ENCODE data around the gene MIA3.
A peak's percentile ranks its signal among the peaks of the same experiment; 100 is the strongest.

DNA sequence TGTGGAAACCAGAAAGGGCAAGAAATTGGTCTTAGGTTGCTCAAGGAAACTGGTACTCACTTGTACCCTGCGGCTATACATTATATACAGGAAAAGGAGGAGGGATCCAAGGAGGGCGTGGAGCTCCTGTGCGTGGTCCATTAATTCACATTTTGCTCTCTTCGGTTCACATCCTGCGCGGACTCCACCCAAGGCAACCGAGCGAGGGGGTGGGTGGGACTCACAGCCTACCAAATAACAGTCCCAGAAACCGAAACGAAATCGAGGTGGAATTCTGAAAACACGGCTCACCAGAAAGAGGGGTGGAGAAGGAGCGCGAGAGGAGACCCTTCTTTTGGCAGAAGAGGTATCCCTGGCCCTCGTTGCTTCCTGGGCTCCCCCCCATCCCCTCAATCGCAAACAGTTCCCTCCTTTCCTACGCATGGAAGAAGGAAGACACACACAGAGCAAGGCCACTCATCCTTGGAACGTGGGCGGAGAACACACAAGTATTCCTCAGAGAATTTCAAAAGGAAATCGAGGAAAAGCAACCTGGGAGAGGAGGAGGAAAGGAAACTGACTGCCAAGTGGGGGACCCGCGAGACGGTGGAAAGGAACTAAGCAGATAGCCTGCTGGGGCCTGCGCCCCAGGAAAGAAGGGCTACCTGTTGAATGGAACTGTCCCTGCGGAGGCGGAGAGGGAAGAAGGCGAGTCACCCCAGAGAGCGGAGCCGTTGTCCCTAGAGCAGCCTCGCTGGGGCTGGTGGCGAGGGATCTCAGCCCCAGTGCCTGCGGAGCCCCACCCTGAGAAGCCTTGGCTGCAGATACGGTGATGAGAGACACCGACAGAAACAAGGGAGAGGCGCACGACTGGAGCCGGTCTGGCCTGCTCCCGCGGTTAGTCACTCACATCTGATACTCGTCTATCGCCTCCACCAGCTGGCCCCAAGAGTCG lies 93.7 kb downstream of the MIA3 start:
- TF ChIP-seq, protein P1, sequence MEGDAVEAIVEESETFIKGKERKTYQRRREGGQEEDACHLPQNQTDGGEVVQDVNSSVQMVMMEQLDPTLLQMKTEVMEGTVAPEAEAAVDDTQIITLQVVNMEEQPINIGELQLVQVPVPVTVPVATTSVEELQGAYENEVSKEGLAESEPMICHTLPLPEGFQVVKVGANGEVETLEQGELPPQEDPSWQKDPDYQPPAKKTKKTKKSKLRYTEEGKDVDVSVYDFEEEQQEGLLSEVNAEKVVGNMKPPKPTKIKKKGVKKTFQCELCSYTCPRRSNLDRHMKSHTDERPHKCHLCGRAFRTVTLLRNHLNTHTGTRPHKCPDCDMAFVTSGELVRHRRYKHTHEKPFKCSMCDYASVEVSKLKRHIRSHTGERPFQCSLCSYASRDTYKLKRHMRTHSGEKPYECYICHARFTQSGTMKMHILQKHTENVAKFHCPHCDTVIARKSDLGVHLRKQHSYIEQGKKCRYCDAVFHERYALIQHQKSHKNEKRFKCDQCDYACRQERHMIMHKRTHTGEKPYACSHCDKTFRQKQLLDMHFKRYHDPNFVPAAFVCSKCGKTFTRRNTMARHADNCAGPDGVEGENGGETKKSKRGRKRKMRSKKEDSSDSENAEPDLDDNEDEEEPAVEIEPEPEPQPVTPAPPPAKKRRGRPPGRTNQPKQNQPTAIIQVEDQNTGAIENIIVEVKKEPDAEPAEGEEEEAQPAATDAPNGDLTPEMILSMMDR (IDR thresholded peaks at IDR 0.05; ENCODE audit: poor library complexity, severe bottlenecking), result no peak
- TF ChIP-seq POLR2AphosphoS5 (IDR thresholded peaks at IDR 0.05) (no peak), EP300 (conservative IDR thresholded peaks at IDR 0.05; ENCODE audit: poor library complexity, severe bottlenecking) (no peak), RAD21 (conservative IDR thresholded peaks at IDR 0.05) (peak; percentile 12)
- TF ChIP-seq, protein P2, sequence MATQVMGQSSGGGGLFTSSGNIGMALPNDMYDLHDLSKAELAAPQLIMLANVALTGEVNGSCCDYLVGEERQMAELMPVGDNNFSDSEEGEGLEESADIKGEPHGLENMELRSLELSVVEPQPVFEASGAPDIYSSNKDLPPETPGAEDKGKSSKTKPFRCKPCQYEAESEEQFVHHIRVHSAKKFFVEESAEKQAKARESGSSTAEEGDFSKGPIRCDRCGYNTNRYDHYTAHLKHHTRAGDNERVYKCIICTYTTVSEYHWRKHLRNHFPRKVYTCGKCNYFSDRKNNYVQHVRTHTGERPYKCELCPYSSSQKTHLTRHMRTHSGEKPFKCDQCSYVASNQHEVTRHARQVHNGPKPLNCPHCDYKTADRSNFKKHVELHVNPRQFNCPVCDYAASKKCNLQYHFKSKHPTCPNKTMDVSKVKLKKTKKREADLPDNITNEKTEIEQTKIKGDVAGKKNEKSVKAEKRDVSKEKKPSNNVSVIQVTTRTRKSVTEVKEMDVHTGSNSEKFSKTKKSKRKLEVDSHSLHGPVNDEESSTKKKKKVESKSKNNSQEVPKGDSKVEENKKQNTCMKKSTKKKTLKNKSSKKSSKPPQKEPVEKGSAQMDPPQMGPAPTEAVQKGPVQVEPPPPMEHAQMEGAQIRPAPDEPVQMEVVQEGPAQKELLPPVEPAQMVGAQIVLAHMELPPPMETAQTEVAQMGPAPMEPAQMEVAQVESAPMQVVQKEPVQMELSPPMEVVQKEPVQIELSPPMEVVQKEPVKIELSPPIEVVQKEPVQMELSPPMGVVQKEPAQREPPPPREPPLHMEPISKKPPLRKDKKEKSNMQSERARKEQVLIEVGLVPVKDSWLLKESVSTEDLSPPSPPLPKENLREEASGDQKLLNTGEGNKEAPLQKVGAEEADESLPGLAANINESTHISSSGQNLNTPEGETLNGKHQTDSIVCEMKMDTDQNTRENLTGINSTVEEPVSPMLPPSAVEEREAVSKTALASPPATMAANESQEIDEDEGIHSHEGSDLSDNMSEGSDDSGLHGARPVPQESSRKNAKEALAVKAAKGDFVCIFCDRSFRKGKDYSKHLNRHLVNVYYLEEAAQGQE (IDR thresholded peaks at IDR 0.05; ENCODE audit: borderline replicate concordance), result no peak

All from neural cell (in vitro differentiated cells).